Measurements from ENCODE around the gene PACRG.

The PACRG gene

GRCh38 chr6:163185744-163186143 lies 458.0 kb downstream of the PACRG start:
- no peak for FAIRE-seq

GRCh38 chr6:163186527-163186926 lies 458.8 kb downstream of the PACRG start:
- FAIRE-seq: no peak

- no peak for FAIRE-seq
Measured at GRCh38 chr6:163187201-163187600, 459.4 kb downstream of the PACRG start.

- FAIRE-seq: no peak
Measured at GRCh38 chr6:163187606-163188005, 459.8 kb downstream of the PACRG start.

- no peak for FAIRE-seq
Measured at GRCh38 chr6:163188746-163189145, 461.0 kb downstream of the PACRG start.

- FAIRE-seq: no peak
Measured at GRCh38 chr6:163189609-163190008, 461.8 kb downstream of the PACRG start.

- no peak for FAIRE-seq
Measured at GRCh38 chr6:163190786-163191185, 463.0 kb downstream of the PACRG start.

- FAIRE-seq: no peak
Measured at GRCh38 chr6:163191704-163192537, 464.1 kb downstream of the PACRG start.

- no peak for FAIRE-seq
Measured at GRCh38 chr6:163192591-163192990, 464.8 kb downstream of the PACRG start.

- FAIRE-seq: no peak
Measured at GRCh38 chr6:163193326-163193725, 465.6 kb downstream of the PACRG start.

- FAIRE-seq: no peak
Measured at GRCh38 chr6:163195721-163196691, 468.2 kb downstream of the PACRG start.

- FAIRE-seq: no peak
Measured at GRCh38 chr6:163197839-163198238, 470.1 kb downstream of the PACRG start.

GRCh38 chr6:163198396-163198795 lies 470.6 kb downstream of the PACRG start:
- FAIRE-seq: no peak

- FAIRE-seq: no peak
Measured at GRCh38 chr6:163199371-163199770, 471.6 kb downstream of the PACRG start.

- FAIRE-seq: no peak
Measured at GRCh38 chr6:163200289-163200688, 472.5 kb downstream of the PACRG start.

GRCh38 chr6:163200694-163201093 lies 472.9 kb downstream of the PACRG start:
- no peak for FAIRE-seq

GRCh38 chr6:163201855-163202254 lies 474.1 kb downstream of the PACRG start:
- no peak for FAIRE-seq

GRCh38 chr6:163206196-163206595 lies 478.4 kb downstream of the PACRG start:
- no peak for FAIRE-seq

- FAIRE-seq: no peak
Measured at GRCh38 chr6:163207431-163208383, 479.9 kb downstream of the PACRG start.

- FAIRE-seq: no peak
Measured at GRCh38 chr6:163209005-163209404, 481.2 kb downstream of the PACRG start.

- no peak for FAIRE-seq
Measured at GRCh38 chr6:163212123-163212522, 484.3 kb downstream of the PACRG start.

GRCh38 chr6:163214259-163214658 lies 486.5 kb downstream of the PACRG start:
- peak; percentile 69 for FAIRE-seq
